ENCODE data around the gene CCDC85B. TPM values are rescaled to one million over a fixed set of nuclear protein-coding genes. Genes with fewer than 3 reads are reported as not detected.

CCDC85B gene
- total and polyA plus RNA-seq, 2 experiments from 2014 or later = 15.1 to 41.6 TPM

DNA sequence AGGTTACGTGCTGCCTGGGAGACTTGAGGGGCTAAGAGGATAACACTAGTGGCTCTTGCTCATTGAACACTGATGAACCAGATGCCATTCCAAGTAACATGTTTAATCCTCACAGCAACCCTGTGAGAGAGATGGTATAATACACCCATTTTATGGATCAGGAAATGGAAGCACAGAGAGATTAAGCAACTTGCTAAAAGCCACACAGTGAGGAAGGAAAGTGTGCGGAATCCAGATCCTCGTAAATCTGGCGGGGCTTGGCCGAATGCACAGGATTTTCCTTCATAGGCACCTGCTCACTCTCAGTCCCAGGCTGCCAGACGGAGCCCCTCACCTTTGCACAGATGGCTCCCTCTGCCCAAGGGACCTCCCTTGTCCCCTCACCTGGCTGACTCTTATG, 17.4 kb downstream of the CCDC85B start:
- no peaks in the 10 kb centered on the region for H3K9me2 ChIP-seq (replicated peaks; ENCODE audit: insufficient read depth)
- H3K4me2 ChIP-seq = no peak overlapping the region

DNA sequence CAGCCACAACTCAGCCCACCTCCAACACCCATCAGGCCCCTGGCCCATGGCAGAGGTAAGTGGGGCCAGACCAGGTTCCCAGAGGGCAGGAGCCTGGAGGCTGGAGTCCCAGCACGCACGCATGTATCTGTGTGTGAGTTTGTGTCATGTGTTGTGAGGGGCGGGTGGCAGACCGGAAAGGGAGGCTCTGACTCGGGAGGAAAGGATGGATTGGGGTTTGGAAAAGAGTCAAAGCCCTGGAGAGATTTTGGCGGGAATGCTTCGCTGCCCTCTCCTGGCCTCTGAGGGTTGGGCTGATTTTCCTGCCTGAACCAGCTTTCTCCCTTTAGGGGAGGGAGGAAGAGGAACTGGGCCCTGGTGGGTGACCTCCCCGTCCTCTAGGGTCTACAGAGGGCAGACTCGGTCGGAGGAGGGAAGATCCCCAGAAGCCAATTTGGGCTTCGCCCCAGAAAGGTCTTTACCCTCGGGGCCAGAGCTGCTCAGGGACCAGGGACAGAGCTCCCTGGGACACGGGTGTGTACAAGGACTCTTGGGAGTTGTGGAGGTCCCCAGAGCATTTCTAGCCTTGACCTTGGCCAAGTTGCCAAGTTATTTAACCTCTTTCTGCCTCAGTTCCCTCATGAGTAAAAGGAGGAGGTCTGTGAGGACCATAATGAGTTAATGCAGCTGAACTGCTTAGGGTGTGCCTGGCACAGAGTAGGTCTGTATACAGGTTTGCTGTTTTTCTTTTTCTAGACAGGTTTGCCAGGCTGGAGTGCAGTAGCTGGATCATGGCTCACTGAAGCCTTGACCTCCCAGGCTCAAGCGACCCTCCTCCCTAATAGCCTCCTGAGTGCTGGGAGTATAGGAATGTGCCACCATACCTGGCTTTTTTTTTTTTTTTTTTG, 21.5 kb downstream of the CCDC85B start:
- no peaks in the 10 kb centered on the region for H3K36me3 ChIP-seq (replicated peaks; ENCODE audit: insufficient read depth, low read depth)
- 32% methylated on average over 14 of the region's 14 CpGs for WGBS (ENCODE audit: low lambda C conversion rate, missing lambda C conversion rate)
- H2AFZ ChIP-seq = no peak overlapping the region
- H3K4me2 ChIP-seq = no peak overlapping the region
- no peak overlapping the region for H3K27ac ChIP-seq
- no peak overlapping the region for H3K4me3 ChIP-seq
- H3K27me3 ChIP-seq = no peaks in the 10 kb centered on the region
- no peak for TF ChIP-seq EZH2 (IDR thresholded peaks at IDR 0.05; ENCODE audit: borderline replicate concordance)
- TF ChIP-seq, protein P1, sequence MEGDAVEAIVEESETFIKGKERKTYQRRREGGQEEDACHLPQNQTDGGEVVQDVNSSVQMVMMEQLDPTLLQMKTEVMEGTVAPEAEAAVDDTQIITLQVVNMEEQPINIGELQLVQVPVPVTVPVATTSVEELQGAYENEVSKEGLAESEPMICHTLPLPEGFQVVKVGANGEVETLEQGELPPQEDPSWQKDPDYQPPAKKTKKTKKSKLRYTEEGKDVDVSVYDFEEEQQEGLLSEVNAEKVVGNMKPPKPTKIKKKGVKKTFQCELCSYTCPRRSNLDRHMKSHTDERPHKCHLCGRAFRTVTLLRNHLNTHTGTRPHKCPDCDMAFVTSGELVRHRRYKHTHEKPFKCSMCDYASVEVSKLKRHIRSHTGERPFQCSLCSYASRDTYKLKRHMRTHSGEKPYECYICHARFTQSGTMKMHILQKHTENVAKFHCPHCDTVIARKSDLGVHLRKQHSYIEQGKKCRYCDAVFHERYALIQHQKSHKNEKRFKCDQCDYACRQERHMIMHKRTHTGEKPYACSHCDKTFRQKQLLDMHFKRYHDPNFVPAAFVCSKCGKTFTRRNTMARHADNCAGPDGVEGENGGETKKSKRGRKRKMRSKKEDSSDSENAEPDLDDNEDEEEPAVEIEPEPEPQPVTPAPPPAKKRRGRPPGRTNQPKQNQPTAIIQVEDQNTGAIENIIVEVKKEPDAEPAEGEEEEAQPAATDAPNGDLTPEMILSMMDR (IDR thresholded peaks at IDR 0.05; ENCODE audit: poor library complexity) = peak; percentile 28
- H3K79me2 ChIP-seq = peaks cover 3% of the 10 kb centered on the region
- DNase-seq (ENCODE audit: low spot score) = peak; percentile 68
- peaks cover 24% of the 10 kb centered on the region for H3K4me1 ChIP-seq (ENCODE audit: insufficient read depth)
- no peaks in the 10 kb centered on the region for H3K9me3 ChIP-seq (ENCODE audit: low read depth)
- no peaks in the 10 kb centered on the region for H4K20me1 ChIP-seq (ENCODE audit: insufficient read depth, poor library complexity, severe bottlenecking)
- H3K9me2 ChIP-seq (replicated peaks; ENCODE audit: insufficient read depth) = no peaks in the 10 kb centered on the region

More for the DNA sequence above, 17.4 kb downstream of the CCDC85B start:
- Histone ChIP-seq H3K79me2 (no peaks in the 10 kb centered on the region), H3K9me3 (ENCODE audit: low read depth) (no peaks in the 10 kb centered on the region), H3K27me3 (no peaks in the 10 kb centered on the region), H3K4me3 (no peak overlapping the region), H3K4me1 (ENCODE audit: insufficient read depth) (peaks cover 4% of the 10 kb centered on the region), H3K27ac (no peak overlapping the region), H2AFZ (no peak overlapping the region), H4K20me1 (ENCODE audit: insufficient read depth, poor library complexity, severe bottlenecking) (no peaks in the 10 kb centered on the region), H3K36me3 (replicated peaks; ENCODE audit: insufficient read depth, low read depth) (no peaks in the 10 kb centered on the region)
- no peak for DNase-seq (ENCODE audit: low spot score)
- TF ChIP-seq EZH2 (IDR thresholded peaks at IDR 0.05; ENCODE audit: borderline replicate concordance) (no peak), EZH2phosphoT487 (IDR thresholded peaks at IDR 0.05; ENCODE audit: low read depth, severe bottlenecking, unreplicated experiment) (no peak)
- TF ChIP-seq, protein P1 (IDR thresholded peaks at IDR 0.05; ENCODE audit: poor library complexity) = no peak
- 77% methylated on average over 6 of the region's 6 CpGs for WGBS (ENCODE audit: low lambda C conversion rate, missing lambda C conversion rate)

DNA sequence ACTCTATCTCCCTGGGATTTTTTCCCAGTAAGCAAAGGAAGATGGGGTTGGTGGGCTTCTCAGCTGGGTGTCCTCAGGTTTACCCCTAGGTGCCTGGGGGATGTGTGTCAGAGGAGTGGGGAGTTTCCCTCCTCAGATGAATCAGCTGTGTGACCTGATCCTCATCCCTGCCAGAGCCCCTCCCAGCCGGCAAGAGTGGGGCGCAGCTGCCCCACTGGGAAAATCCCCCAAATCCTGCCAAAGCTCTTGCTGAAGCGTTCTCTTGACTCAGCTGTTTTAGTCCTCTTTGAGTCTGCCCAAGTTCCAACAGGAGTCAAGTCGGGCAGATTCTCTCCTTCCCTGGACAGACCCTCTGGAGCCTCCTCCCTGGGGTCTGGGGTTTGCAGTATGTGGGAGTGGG, 22.4 kb downstream of the CCDC85B start:
- Histone ChIP-seq H3K4me2 (no peak overlapping the region), H3K4me1 (ENCODE audit: insufficient read depth) (peaks cover 28% of the 10 kb centered on the region)
- TF ChIP-seq EZH2phosphoT487 (IDR thresholded peaks at IDR 0.05; ENCODE audit: low read depth, severe bottlenecking, unreplicated experiment) (no peak), EZH2 (IDR thresholded peaks at IDR 0.05; ENCODE audit: borderline replicate concordance) (no peak)
- TF ChIP-seq, protein P1 (IDR thresholded peaks at IDR 0.05; ENCODE audit: poor library complexity) = no peak

More for the DNA sequence above, 22.4 kb downstream of the CCDC85B start:
- Histone ChIP-seq H3K36me3 (replicated peaks; ENCODE audit: insufficient read depth, low read depth) (no peaks in the 10 kb centered on the region), H3K79me2 (peaks cover 12% of the 10 kb centered on the region), H3K9me3 (ENCODE audit: low read depth) (no peaks in the 10 kb centered on the region), H3K4me3 (no peak overlapping the region), H3K27ac (no peak overlapping the region), H4K20me1 (ENCODE audit: insufficient read depth, poor library complexity, severe bottlenecking) (no peaks in the 10 kb centered on the region), H3K27me3 (no peaks in the 10 kb centered on the region), H3K9me2 (replicated peaks; ENCODE audit: insufficient read depth) (no peaks in the 10 kb centered on the region), H2AFZ (no peak overlapping the region)
- WGBS (ENCODE audit: low lambda C conversion rate, missing lambda C conversion rate) = 73% methylated on average over 4 of the region's 4 CpGs
- no peak for DNase-seq (ENCODE audit: low spot score)
